Activated CD8-positive, alpha-beta memory T cell treated with anti-CD3 and anti-CD28 coated beads, Interleukin-2, amount 50 U/mL, for 24 hours (primary cell): ENCODE measurements around the gene CDC42BPG.
A peak's percentile ranks its signal among the peaks of the same experiment; 100 is the strongest.

ENCODE experiments used
- DNase-seq: peaks from one replicate; pipeline ENCODE4 v3.0.0-alpha.2; 2020; ENCODE audit errors: extremely low read depth

The CDC42BPG gene

DNA sequence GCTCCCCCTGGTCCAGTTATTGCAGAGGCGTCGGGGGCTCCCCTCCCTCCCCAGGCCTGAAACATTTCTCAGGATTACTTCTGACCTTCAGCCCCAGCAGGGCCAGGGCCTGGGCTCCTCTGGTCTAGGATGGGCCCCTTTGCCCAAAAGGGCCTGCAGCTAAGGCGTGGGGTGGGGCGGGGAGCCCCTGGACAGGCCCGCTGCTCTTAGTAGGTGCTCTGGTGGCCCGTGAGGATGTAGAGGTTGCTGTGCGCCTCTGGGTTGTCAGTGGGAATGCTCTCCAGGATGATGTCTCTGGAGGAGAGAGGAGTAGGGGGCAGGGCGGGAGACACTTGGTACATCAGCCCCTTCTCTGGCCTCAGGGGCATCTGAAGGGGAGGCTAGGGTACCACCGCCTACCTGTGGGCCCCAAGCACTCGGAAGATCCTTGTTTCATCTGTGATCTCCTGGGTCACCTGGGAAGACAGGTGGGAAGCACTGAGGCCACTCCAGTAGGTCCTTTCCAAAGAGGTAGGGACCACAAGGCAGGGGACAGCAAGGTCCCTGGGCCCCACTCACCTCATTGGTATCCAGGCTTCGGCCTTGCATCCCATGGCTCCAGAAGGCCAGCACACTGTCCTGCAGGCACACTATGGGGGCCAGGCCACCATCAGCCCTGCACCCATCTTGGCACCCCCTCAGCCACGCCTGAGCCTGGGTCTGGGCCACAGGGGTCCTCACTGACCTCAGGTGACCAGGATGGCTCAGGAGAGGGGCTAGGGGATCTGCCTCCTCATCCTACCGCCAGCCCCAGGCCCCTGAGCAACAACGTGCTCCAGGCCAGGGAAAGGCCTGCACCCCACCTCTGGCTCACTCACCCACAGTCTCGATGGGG lies 54.9 kb downstream of the CDC42BPG start:
- DNase-seq: no peak

DNA sequence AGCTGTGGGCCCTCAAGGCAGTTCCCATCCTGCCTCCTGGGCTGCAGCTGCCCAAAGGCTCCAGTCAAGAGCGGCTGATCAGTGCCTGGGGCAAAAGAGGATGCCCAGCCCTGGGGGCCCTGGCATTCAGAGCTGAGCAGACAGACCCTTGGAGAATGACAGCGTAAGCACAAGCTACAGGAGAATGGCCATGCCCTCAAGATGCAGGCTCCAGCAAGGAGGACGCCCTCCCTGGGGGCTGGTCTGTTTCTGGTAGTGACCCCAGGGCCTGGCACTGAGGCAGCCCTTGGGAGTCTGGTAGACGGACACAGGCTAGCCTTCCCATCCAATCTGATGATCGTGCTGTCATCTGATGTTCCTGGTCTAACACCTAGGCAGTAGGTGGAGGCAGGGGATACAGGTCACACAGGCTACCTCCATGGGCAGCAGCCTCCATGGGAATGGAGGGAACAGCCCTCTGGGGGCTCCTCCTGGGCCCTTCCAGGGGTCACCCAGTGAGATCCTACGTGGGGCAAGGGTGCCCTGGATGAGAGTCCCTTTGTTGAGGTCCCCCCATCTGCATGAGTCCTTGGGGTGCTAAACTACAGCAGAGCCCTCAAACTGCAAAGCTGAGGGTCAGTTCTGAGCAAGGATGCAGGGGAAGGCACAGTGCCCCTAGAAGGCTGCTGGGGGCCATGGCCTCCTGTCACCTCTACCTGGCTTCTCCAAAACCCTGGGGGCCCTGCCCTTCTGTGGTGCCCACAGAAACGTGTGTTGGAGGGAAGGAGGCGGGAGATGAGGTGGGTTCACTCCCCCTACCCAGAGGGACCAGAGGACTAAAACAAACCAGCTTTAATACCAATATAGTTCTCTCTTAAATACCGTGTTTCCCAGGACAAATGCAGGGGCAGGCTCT lies 55.9 kb downstream of the CDC42BPG start:
- DNase-seq: no peak

DNA sequence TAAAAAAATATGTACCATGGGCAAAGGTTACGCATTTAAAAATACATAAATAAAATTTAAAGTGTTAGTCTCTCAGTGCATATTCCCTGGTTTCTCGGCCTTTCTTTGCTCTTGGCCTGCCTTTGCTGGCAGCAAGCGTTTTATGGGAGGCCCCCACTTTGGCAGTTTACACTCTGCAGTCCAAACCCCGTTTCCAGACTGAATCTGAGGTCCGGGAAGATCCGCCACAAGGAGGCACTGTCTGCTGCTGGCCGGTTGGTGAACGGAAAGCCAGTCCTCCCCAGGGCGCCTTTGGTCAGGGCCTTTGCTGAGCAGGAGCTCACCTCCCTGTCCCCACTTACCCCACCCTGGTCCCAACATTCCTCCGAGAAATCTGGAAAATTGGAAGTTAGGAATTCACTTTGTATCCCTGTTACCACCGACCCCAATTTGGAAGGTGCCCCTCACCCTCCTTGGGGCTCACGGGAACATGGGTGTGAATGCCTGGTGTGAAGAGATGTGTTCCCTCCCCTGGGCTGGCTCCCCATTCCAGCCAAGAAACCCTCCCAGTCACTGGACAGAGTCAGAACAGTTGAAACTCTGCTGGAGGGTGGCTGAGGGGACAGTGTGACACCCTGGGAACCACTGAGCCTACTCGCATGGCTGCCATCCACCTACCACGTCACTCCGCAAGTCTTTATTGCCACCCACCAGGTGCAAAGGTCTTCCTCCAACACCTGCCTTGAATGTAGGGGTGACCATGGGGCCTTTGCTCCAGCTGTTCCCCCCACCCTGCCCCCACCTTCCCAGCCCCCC lies 56.7 kb downstream of the CDC42BPG start:
- no peak for DNase-seq

DNA sequence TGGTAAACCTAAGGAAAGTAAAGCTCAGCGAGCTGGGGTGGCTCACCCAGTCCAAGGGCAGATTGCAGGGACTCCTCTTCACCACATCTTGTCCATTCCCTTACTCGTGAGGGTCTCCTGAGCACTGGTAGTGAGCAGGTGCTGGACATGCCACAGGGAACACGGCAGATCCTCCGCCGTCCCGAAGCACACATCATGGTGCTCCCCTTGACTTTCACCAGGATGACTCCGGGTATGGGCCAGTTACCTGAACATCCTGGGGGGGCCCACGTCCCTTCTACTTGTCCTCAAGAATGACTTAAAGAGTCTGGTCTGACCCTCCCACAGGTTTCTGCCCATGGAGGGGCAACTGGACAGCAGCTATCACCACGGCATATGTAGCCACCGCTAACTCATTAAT lies 58.1 kb downstream of the CDC42BPG start:
- no peak for DNase-seq

DNA sequence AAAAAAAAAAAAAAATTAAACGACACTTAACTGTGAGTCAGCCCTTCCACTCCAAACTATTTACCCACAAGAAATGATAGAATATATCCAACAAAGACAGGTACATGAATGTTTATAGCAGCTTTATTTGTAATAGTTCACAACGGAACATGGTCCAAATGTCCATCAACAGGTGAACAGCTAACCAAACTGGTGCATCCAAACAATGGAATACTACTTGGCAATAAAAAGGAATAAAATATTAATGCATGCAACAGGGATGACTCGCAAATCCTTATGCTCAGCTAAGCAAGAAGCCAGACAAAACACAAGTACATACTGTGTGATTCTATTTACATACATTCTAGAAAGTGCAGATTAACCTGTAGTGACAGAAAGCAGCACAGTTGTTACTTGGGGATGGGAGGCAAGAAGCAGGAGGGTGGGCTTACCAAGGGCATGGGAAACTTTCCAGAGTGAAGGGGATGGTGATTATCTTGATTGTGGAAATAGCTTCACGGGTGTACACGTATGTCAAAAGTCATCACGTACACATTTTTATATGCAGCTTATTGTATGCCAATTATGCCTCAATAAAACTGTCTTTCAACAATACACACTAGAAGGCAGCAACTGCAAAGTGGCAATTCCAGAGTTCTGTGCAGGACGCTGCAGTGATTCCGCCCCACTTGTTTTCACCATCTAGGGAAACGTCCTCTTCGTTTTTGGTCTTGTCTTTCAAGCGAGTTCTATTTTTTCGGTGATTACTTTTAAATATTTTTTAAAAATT lies 59.5 kb downstream of the CDC42BPG start:
- no peak for DNase-seq

DNA sequence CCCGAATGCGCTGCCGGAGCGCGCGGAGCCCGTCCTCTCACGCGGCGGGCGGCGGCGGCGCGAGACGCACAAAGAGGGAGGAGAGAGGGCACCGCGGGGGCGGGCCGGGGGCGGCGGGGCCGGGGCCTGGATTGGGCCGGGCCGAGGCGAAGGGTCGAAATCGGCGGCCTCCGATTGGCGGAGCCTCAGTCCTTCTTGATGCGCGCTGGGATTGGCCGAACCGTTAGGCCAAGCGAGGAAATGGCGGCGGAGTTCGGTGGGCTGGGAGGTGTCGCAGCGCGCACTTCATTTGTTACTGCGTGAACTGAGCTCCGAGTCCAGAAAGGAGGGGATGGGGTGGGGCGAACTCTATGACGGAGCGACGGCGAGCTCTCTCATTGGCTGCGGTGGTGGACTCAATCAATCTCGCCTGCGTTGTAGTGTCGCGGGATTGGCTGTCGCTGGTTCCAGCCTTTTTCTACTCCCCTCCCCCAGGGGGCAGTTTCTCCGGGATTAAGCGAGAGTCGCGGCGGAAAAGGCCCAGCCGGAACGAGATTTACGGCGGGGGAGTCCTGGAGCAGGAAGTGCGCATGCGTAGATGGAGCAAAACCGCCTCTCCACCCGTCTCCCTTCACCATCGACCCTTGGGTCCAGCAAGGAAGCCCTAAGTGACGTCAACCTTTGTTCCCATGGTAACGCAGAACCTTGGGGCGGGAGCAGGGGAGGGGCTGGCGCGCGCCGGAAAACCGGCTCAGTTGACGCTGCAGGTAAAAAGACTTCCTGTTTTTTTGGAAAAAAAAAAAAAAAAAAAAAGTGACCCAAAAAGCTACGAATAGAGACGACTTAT lies 65.8 kb downstream of the CDC42BPG start, which contains the start of gene SF1:
Gene SF1 (minus strand): TSS at position 70 of the 826 bp plus-strand sequence. CDS start 150 bp downstream, outside the sequence.
- peak; percentile 98 for DNase-seq

DNA sequence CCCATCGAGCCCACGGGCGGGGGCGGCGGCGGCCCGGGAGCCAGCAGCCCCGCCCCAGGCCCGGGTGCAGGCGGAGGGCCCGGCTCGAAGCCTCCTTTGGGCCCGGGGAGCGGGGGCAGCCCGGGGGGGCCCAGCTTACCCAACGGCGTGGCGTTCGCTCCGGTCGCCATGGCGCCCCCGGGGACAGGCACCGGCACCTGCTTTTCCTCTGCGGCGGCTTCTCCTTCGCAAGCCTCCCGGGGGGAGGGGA lies 66.3 kb downstream of the CDC42BPG start:
- no peak for DNase-seq

DNA sequence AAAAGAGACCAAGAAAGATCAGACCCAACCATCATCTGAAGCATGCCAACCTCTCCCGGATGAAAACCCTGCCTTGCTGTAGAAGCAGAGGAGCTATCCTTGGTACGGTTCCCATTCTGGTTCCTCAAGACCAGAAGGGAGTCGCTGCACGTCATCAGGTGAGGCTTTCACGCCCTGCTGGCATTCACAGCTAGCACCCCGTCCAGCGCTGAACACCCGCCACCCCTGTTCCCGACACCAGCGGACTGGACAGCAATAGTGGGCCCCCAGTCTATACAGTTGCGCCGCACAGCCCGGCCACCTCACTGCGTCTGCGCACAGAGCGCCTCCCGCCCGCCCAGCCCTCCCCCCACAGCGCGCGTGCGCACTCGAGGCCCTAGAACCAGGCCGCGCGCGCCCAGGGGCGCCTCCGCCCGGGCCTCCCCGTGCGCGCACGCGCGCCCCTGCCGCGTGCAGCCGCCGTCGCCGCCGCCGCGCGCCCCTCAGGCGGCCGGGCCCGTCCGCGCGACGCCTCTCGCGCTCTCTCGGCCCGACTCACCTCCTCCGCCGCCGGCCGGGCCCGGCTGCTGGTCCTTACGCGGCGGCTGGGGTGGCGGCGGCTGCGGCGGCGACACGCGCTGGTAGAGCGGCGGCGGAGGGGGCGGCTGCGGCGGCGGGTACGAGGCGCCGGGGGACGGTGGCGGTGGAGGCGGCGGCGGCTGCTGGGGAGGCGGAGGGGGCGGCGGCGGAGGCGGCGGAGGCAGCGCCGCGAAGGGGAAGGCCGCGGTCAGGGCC lies 66.8 kb downstream of the CDC42BPG start:
- no peak for DNase-seq

DNA sequence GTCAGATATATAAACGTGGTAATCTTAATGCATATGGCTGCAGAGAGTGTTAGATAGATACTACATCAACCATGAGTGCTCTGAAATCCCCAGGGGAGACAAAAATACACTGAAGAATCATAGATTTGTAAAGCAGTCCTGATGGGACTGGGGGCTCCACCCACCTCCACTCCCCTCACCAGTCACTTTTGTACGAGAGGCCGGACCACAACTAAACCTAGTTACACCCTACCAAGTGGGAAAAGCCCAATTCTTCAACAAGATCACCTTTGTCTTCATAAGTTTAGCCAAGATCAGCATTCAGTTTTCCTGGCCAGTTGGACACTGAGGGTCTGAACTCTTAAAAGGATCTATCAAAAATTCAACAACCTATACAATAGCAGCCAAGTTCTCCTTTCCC lies 67.6 kb downstream of the CDC42BPG start:
- DNase-seq: no peak

DNA sequence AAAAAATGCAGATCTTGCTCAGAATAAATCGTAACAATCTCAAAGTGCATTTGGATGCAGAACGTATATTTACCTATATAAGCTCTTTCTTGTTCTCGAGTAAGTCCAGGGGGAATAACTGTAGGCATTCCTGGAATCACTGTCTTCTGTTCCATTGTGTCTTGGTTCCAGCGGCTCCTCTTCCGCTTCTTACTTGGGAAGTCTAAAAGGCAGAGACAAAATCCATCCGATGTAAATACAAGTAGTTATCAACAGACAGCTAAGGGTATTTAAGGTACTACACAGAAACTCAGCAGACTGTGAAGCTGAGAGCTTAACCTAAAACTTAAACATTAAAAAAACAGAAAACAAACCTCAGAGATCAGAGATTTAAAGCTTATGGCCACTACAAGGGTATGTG lies 68.0 kb downstream of the CDC42BPG start:
- DNase-seq: no peak

DNA sequence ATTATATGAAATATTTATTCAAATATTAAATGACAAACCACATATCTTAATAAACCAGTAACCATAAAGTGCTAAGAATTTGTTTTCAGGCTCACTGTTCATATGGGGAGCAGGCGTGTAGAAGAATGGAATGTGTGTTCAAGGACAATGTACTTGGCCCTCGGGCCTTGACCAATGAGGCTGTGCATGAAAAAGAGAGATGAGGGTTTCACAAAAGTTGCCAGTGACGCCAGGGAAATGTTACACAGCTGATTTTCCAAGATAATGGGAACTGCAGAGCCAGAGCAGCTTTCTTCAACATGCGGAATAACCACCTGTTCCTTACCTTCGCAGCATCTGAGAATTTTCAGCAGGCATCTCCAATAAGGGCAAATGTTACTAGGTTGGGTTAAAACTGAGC lies 70.3 kb downstream of the CDC42BPG start:
- no peak for DNase-seq
